Measurements from ENCODE around the gene PRPSAP1.
A peak's percentile ranks its signal among the peaks of the same experiment; 100 is the strongest.

Gene PRPSAP1

GRCh38 chr17:76278952-76279741 lies 74.6 kb downstream of the PRPSAP1 start:
- Mint-ChIP-seq H3K9me3 (no peaks in the 10 kb centered on the region), H3K27ac (no peak overlapping the region), H3K36me3 (ENCODE audit: insufficient read depth) (peaks cover 16% of the 10 kb centered on the region), H3K4me3 (no peak overlapping the region), H3K27me3 (no peaks in the 10 kb centered on the region), H3K4me1 (ENCODE audit: low read depth in 2 of 2) (peaks cover 0 to 5% of the 10 kb centered on the region in 2 donors)
- ATAC-seq (replicated peaks) = peak; percentile 93
- peak; percentile 83 to 85 (median 84) for DNase-seq

GRCh38 chr17:76278268-76278908 lies 75.3 kb downstream of the PRPSAP1 start:
- DNase-seq (no peak), ATAC-seq (replicated peaks) (no peak)
- Mint-ChIP-seq H3K36me3 (ENCODE audit: insufficient read depth) (peaks cover 19% of the 10 kb centered on the region), H3K27me3 (no peaks in the 10 kb centered on the region), H3K9me3 (no peaks in the 10 kb centered on the region), H3K4me1 (ENCODE audit: low read depth in 2 of 2) (peaks cover 0 to 8% of the 10 kb centered on the region in 2 donors), H3K27ac (peak overlapping the region in 1 of 2 donors; percentile 0), H3K4me3 (no peak overlapping the region)

GRCh38 chr17:76277300-76278267 lies 76.1 kb downstream of the PRPSAP1 start:
- DNase-seq = no peak
- Mint-ChIP-seq H3K27me3 (no peaks in the 10 kb centered on the region), H3K4me3 (no peak overlapping the region), H3K9me3 (no peaks in the 10 kb centered on the region), H3K27ac (peak overlapping the region in 1 of 2 donors; percentile 69), H3K36me3 (ENCODE audit: insufficient read depth) (peaks cover 27% of the 10 kb centered on the region), H3K4me1 (ENCODE audit: low read depth in 2 of 2) (peaks cover 0 to 16% of the 10 kb centered on the region in 2 donors)
- no peak for ATAC-seq (replicated peaks)

GRCh38 chr17:76276461-76277299 lies 77.0 kb downstream of the PRPSAP1 start:
- peaks cover 36% of the 10 kb centered on the region for H3K36me3 Mint-ChIP-seq (ENCODE audit: insufficient read depth)
- ATAC-seq (replicated peaks) (no peak), DNase-seq (no peak)
- peaks cover 5 to 22% of the 10 kb centered on the region in 2 donors for H3K4me1 Mint-ChIP-seq (ENCODE audit: low read depth in 2 of 2)
- no peaks in the 10 kb centered on the region for H3K27me3 Mint-ChIP-seq
- H3K27ac Mint-ChIP-seq = peak overlapping the region; percentile 55 to 69
- no peaks in the 10 kb centered on the region for H3K9me3 Mint-ChIP-seq
- no peak overlapping the region for H3K4me3 Mint-ChIP-seq

- H3K36me3 Mint-ChIP-seq (ENCODE audit: insufficient read depth) = peaks cover 43% of the 10 kb centered on the region
- H3K27me3 Mint-ChIP-seq = no peaks in the 10 kb centered on the region
- DNase-seq (no peak), ATAC-seq (replicated peaks) (no peak)
- no peak overlapping the region for H3K27ac Mint-ChIP-seq
- peaks cover 11 to 24% of the 10 kb centered on the region in 2 donors for H3K4me1 Mint-ChIP-seq (ENCODE audit: low read depth in 2 of 2)
- H3K4me3 Mint-ChIP-seq = no peak overlapping the region
- no peaks in the 10 kb centered on the region for H3K9me3 Mint-ChIP-seq
Observed at GRCh38 chr17:76276069-76276431, 77.7 kb downstream of the PRPSAP1 start.

- Mint-ChIP-seq H3K27me3 (no peaks in the 10 kb centered on the region), H3K9me3 (no peaks in the 10 kb centered on the region), H3K4me3 (no peak overlapping the region), H3K27ac (no peak overlapping the region), H3K36me3 (ENCODE audit: insufficient read depth) (peaks cover 48% of the 10 kb centered on the region), H3K4me1 (ENCODE audit: low read depth in 2 of 2) (peaks cover 16 to 26% of the 10 kb centered on the region in 2 donors)
- no peak for ATAC-seq (replicated peaks)
- no peak for DNase-seq
Observed at GRCh38 chr17:76275382-76276068, 78.2 kb downstream of the PRPSAP1 start.

- Mint-ChIP-seq H3K4me3 (peak overlapping the region; percentile 10 to 75), H3K27ac (peak overlapping the region in 1 of 2 donors; percentile 95), H3K27me3 (no peaks in the 10 kb centered on the region), H3K36me3 (ENCODE audit: insufficient read depth) (peaks cover 56% of the 10 kb centered on the region), H3K4me1 (ENCODE audit: low read depth in 2 of 2) (peaks cover 24 to 33% of the 10 kb centered on the region in 2 donors), H3K9me3 (no peaks in the 10 kb centered on the region)
- DNase-seq = no peak
- ATAC-seq (replicated peaks) = no peak
Observed at GRCh38 chr17:76274112-76274956, 79.4 kb downstream of the PRPSAP1 start.

GRCh38 chr17:76273445-76274111 lies 80.1 kb downstream of the PRPSAP1 start:
- no peak for DNase-seq
- Mint-ChIP-seq H3K9me3 (no peaks in the 10 kb centered on the region), H3K27me3 (no peaks in the 10 kb centered on the region), H3K4me3 (peak overlapping the region; percentile 10 to 75), H3K27ac (peak overlapping the region; percentile 95 to 96), H3K4me1 (ENCODE audit: low read depth in 2 of 2) (peaks cover 30 to 40% of the 10 kb centered on the region in 2 donors), H3K36me3 (ENCODE audit: insufficient read depth) (peaks cover 63% of the 10 kb centered on the region)
- ATAC-seq (replicated peaks) = no peak

GRCh38 chr17:76272541-76273444 lies 80.9 kb downstream of the PRPSAP1 start:
- Mint-ChIP-seq H3K27me3 (no peaks in the 10 kb centered on the region), H3K36me3 (ENCODE audit: insufficient read depth) (peaks cover 71% of the 10 kb centered on the region), H3K4me1 (ENCODE audit: low read depth in 2 of 2) (peaks cover 37 to 48% of the 10 kb centered on the region in 2 donors), H3K9me3 (no peaks in the 10 kb centered on the region), H3K4me3 (peak overlapping the region; percentile 75 to 82), H3K27ac (peak overlapping the region; percentile 95 to 96)
- peak; percentile 9 for ATAC-seq (replicated peaks)
- no peak for DNase-seq

GRCh38 chr17:76271669-76272540 lies 81.8 kb downstream of the PRPSAP1 start:
- ATAC-seq (replicated peaks) (peak; percentile 42), DNase-seq (peak in 2 of 3 experiments; percentile 52 to 56)
- H3K4me1 Mint-ChIP-seq (ENCODE audit: low read depth in 2 of 2) = peaks cover 43 to 53% of the 10 kb centered on the region in 2 donors
- no peaks in the 10 kb centered on the region for H3K27me3 Mint-ChIP-seq
- peak overlapping the region; percentile 95 to 96 for H3K27ac Mint-ChIP-seq
- peaks cover 75% of the 10 kb centered on the region for H3K36me3 Mint-ChIP-seq (ENCODE audit: insufficient read depth)
- H3K4me3 Mint-ChIP-seq = peak overlapping the region; percentile 75 to 82
- no peaks in the 10 kb centered on the region for H3K9me3 Mint-ChIP-seq
